ENCODE results near the gene UMPS. TPM values are rescaled to one million over a fixed set of nuclear protein-coding genes. Genes with fewer than 3 reads are reported as not detected.

Gene UMPS
- total and polyA plus RNA-seq, 2 experiments from 2014 or later: 44.1 to 48.8 TPM

GRCh38 chr3:124722589-124722988 is 7.7 kb upstream of the UMPS start:
- Mint-ChIP-seq H3K36me3 (ENCODE audit: low read depth) (no peaks in the 10 kb centered on the region), H3K4me3 (no peak overlapping the region), H3K27ac (no peak overlapping the region), H3K27me3 (ENCODE audit: insufficient read depth, low read depth, poor library complexity) (peaks cover 2% of the 10 kb centered on the region), H3K4me1 (no peaks in the 10 kb centered on the region), H3K9me3 (no peaks in the 10 kb centered on the region)
- H3K4me1 ChIP-seq (ENCODE audit: insufficient read depth): no peaks in the 10 kb centered on the region
- no peaks in the 10 kb centered on the region for H3F3A ChIP-seq (replicated peaks; ENCODE audit: low read depth)
- H3K27me3 ChIP-seq (ENCODE audit: insufficient read depth): no peaks in the 10 kb centered on the region; the same call in 1 of the 2 replicates
- no peaks in the 10 kb centered on the region for H4K20me1 ChIP-seq (replicated peaks; ENCODE audit: insufficient read depth)
- no peak overlapping the region for H2AFZ ChIP-seq
- H3K4me3 ChIP-seq: no peak overlapping the region
- no peak overlapping the region for H3K4me2 ChIP-seq
- H3K79me2 ChIP-seq (replicated peaks; ENCODE audit: insufficient read depth): no peaks in the 10 kb centered on the region
- DNase-seq (ENCODE audit: low spot score) (no peak), ATAC-seq (no peak)
- TF ChIP-seq CTCF (conservative IDR thresholded peaks at IDR 0.05; ENCODE audit: low read depth in 2 of 2) (no peak), STAT1 (IDR thresholded peaks at IDR 0.05; ENCODE audit: unreplicated experiment) (no peak), ZNF114 (CRISPR knock-in tag; IDR thresholded peaks at IDR 0.05) (no peak), POLR2AphosphoS5 (IDR thresholded peaks at IDR 0.05; ENCODE audit: low read depth) (no peak)
- no peaks in the 10 kb centered on the region for H3K36me3 ChIP-seq (ENCODE audit: insufficient read depth)
- H3K27ac ChIP-seq (ENCODE audit: low read depth): no peak overlapping the region
- no peaks in the 10 kb centered on the region for H3K9me2 ChIP-seq (ENCODE audit: insufficient read depth)

GRCh38 chr3:124730941-124731297 is 667 bp downstream of the UMPS start:
- Mint-ChIP-seq H3K36me3 (ENCODE audit: low read depth) (peaks cover 29% of the 10 kb centered on the region), H3K9me3 (peaks cover 4% of the 10 kb centered on the region; the same call in 2 of the 3 replicates), H3K27ac (peak overlapping the region; percentile 100), H3K27me3 (ENCODE audit: insufficient read depth, low read depth, poor library complexity) (peaks cover 5% of the 10 kb centered on the region), H3K4me3 (peak overlapping the region; percentile 100), H3K4me1 (peaks cover 11% of the 10 kb centered on the region; the same call in 2 of the 3 replicates)
- no peaks in the 10 kb centered on the region for H3F3A ChIP-seq (replicated peaks; ENCODE audit: low read depth)
- peaks cover 55% of the 10 kb centered on the region for H3K79me2 ChIP-seq (replicated peaks; ENCODE audit: insufficient read depth)
- peaks cover 10% of the 10 kb centered on the region; the same call in 1 of the 2 replicates for H3K36me3 ChIP-seq (ENCODE audit: insufficient read depth)
- H3K27ac ChIP-seq (ENCODE audit: low read depth): 0 out of 2 replicates have a peak overlapping the region, but pooled peaks have one; percentile 87
- DNase-seq (ENCODE audit: low spot score): no peak
- peak overlapping the region; percentile 97; the same call in 1 of the 2 replicates for H2AFZ ChIP-seq
- peak overlapping the region; percentile 95 for H3K4me3 ChIP-seq
- H3K27me3 ChIP-seq (ENCODE audit: insufficient read depth): no peaks in the 10 kb centered on the region; the same call in 1 of the 2 replicates
- no peaks in the 10 kb centered on the region for H3K9me2 ChIP-seq (ENCODE audit: insufficient read depth)
- peaks cover 8% of the 10 kb centered on the region for H3K4me1 ChIP-seq (ENCODE audit: insufficient read depth)
- H3K4me2 ChIP-seq: peak overlapping the region; percentile 99
- H4K20me1 ChIP-seq (replicated peaks; ENCODE audit: insufficient read depth): peaks cover 22% of the 10 kb centered on the region
- ATAC-seq: no peak; the same call in 2 of the 3 replicates
- no peak for TF ChIP-seq ETS1 (IDR thresholded peaks at IDR 0.05)
- TF ChIP-seq ZNF462 (CRISPR knock-in tag; IDR thresholded peaks at IDR 0.05): no peak
- no peak for TF ChIP-seq CTCF (conservative IDR thresholded peaks at IDR 0.05; ENCODE audit: low read depth in 2 of 2)

Data from GM23338 (cell line).